CD4-positive, CD25-positive, alpha-beta regulatory T cell (primary cell): ENCODE results near the gene PILRA. TPM values are rescaled to one million over a fixed set of nuclear protein-coding genes. Genes with fewer than 3 reads are reported as not detected.
"Not testable (repeated sequence)": the region's sequence is repeated elsewhere in the genome, so short reads cannot be mapped to it uniquely, and the experiment has no call there.

Experiments
- ATAC-seq, 2 donors: fragments of 150-1000 bp; cut with Tn5 transposase; one replicate each; pipeline ENCODE4 v1.10.0; 2021; ENCODE audit warnings: low read depth in 2 of 2, moderate number of reproducible peaks in 2 of 2, moderate library complexity in 1 of 2
- DNase-seq, 3 donors: peaks; one replicate each; pipeline versions ENCODE4 v3.0.0 to v3.0.0-alpha.2; 2012 to 2022; ENCODE audit warnings: mixed read lengths in 1 of 3
- H3K27ac ChIP-seq: one replicate; pipeline ENCODE4 v1.7.0; 2013; ENCODE audit warnings: mild to moderate bottlenecking, low read length; ENCODE audit not compliant: insufficient read depth, poor library complexity, severe bottlenecking
- H3K27me3 ChIP-seq: one replicate; pipeline ENCODE4 v1.7.0; 2013; ENCODE audit warnings: low read length; ENCODE audit not compliant: control insufficient read depth, insufficient read depth
- H3K36me3 ChIP-seq: one replicate; pipeline ENCODE4 v1.7.0; 2013; ENCODE audit warnings: mild to moderate bottlenecking, low read length, moderate library complexity; ENCODE audit not compliant: control insufficient read depth, insufficient read depth
- H3K4me1 ChIP-seq: 2 replicates; pipeline ENCODE4 v1.7.0; 2013; ENCODE audit warnings: mild to moderate bottlenecking, low read length; ENCODE audit not compliant: insufficient read depth, control insufficient read depth, poor library complexity, severe bottlenecking
- H3K4me3 ChIP-seq: one replicate; pipeline ENCODE4 v1.7.0; 2013; ENCODE audit warnings: low read depth, mild to moderate bottlenecking, low read length, moderate library complexity
- H3K9me3 ChIP-seq, 2 experiments: 1 replicate in 1 of 2; 2 replicates in 1 of 2; pipeline ENCODE4 v1.7.0; 2013; ENCODE audit warnings: low read length in 2 of 2, mild to moderate bottlenecking in 1 of 2, moderate library complexity in 1 of 2; ENCODE audit not compliant: control insufficient read depth in 2 of 2
- H3K27ac Mint-ChIP-seq, 3 donors: one replicate each; pipeline ENCODE4 v1.8.0; 2020 to 2022; ENCODE audit warnings: mild to moderate bottlenecking in 3 of 3, mixed read lengths in 3 of 3, moderate library complexity in 2 of 3
- H3K27me3 Mint-ChIP-seq: one replicate; pipeline ENCODE4 v1.8.0; 2022; ENCODE audit warnings: mild to moderate bottlenecking, mixed read lengths
- H3K36me3 Mint-ChIP-seq: one replicate; pipeline ENCODE4 v1.8.0; 2020; ENCODE audit warnings: mixed read lengths
- H3K4me1 Mint-ChIP-seq, 4 donors: one replicate each; pipeline ENCODE4 v1.8.0; 2020 to 2022; ENCODE audit warnings: mixed read lengths in 4 of 4, mild to moderate bottlenecking in 1 of 4
- H3K4me3 Mint-ChIP-seq, 4 donors: one replicate each; pipeline ENCODE4 v1.8.0; 2020 to 2022; ENCODE audit warnings: mild to moderate bottlenecking in 4 of 4, mixed read lengths in 4 of 4, moderate library complexity in 3 of 4
- H3K9me3 Mint-ChIP-seq, 7 donors: one replicate each; pipeline ENCODE4 v1.8.0; 2020 to 2022; ENCODE audit warnings: mixed read lengths in 7 of 7, mild to moderate bottlenecking in 3 of 7, moderate library complexity in 2 of 7
- polyA plus RNA-seq, 4 donors: library from polyadenylated mRNA; unstranded; fragments of 300-500 nt; fragmentation: Illumina TruSeq; gene quantifications; one replicate each; pipeline ENCODE4 v1.2.3, GENCODE V29; 2021
- total RNA-seq: library from RNA; stranded (reverse); gene quantifications from one replicate; pipeline ENCODE4 v1.2.3, GENCODE V29; 2022

Gene PILRA
- total and polyA plus RNA-seq, 5 donors from 2014 or later: 0.17 to 13.2 (median 0.39) TPM; not detected in 2

- peaks cover 0 to 1% (median 0%) of the 10 kb centered on the region in 7 donors for H3K9me3 Mint-ChIP-seq
- H3K36me3 ChIP-seq: no peaks in the 10 kb centered on the region
Measured at GRCh38 chr7:100372694-100373093, 593 bp upstream of the PILRA start.

GRCh38 chr7:100373870-100374598, 747 bp downstream of the PILRA start:
- H3K27ac Mint-ChIP-seq: peak overlapping the region in 1 of 3 donors; percentile 52
- H3K4me3 ChIP-seq: not testable (repeated sequence)

More at GRCh38 chr7:100372694-100373093, 593 bp upstream of the PILRA start:
- Mint-ChIP-seq H3K4me3 (no peak overlapping the region), H3K27ac (peak overlapping the region in 1 of 3 donors; percentile 20), H3K27me3 (no peaks in the 10 kb centered on the region), H3K4me1 (peaks cover 0 to 4% (median under 1%) of the 10 kb centered on the region in 4 donors), H3K36me3 (no peaks in the 10 kb centered on the region)
- ATAC-seq: no peak
- no peaks in the 10 kb centered on the region for H3K27me3 ChIP-seq
- H3K4me1 ChIP-seq: no peaks in the 10 kb centered on the region
- no peak for DNase-seq
- H3K9me3 ChIP-seq: no peaks in the 10 kb centered on the region
- no peak overlapping the region for H3K4me3 ChIP-seq
- no peak overlapping the region for H3K27ac ChIP-seq

GRCh38 chr7:100374601-100375000, 1.3 kb downstream of the PILRA start:
- Histone ChIP-seq H3K27me3 (no peaks in the 10 kb centered on the region), H3K4me3 (no peak overlapping the region), H3K9me3 (no peaks in the 10 kb centered on the region), H3K27ac (no peak overlapping the region), H3K4me1 (no peaks in the 10 kb centered on the region), H3K36me3 (no peaks in the 10 kb centered on the region)
- no peak for DNase-seq
- Mint-ChIP-seq H3K9me3 (no peaks in the 10 kb centered on the region), H3K27me3 (no peaks in the 10 kb centered on the region), H3K4me1 (peaks cover 0 to 6% (median under 1%) of the 10 kb centered on the region in 4 donors), H3K36me3 (peaks cover 3% of the 10 kb centered on the region), H3K4me3 (no peak overlapping the region), H3K27ac (peak overlapping the region in 2 of 3 donors; percentile 25 to 52)
- ATAC-seq: no peak

More at GRCh38 chr7:100373870-100374598, 747 bp downstream of the PILRA start:
- not testable (repeated sequence) for H3K27me3 ChIP-seq, H3K27me3 Mint-ChIP-seq, H3K36me3 Mint-ChIP-seq, H3K4me3 Mint-ChIP-seq, H3K4me1 Mint-ChIP-seq, H3K9me3 ChIP-seq, DNase-seq, H3K4me1 ChIP-seq, H3K27ac ChIP-seq, ATAC-seq, H3K9me3 Mint-ChIP-seq, H3K36me3 ChIP-seq

GRCh38 chr7:100376066-100376465, 2.8 kb downstream of the PILRA start:
- no peaks in the 10 kb centered on the region for H3K9me3 ChIP-seq
- no peak overlapping the region for H3K27ac ChIP-seq
- Mint-ChIP-seq H3K27ac (no peak overlapping the region), H3K4me1 (peaks cover 0 to 6% (median under 1%) of the 10 kb centered on the region in 4 donors), H3K27me3 (no peaks in the 10 kb centered on the region), H3K9me3 (no peaks in the 10 kb centered on the region), H3K36me3 (peaks cover 3% of the 10 kb centered on the region), H3K4me3 (no peak overlapping the region)
- H3K4me1 ChIP-seq: no peaks in the 10 kb centered on the region
- no peak for DNase-seq
- no peak overlapping the region for H3K4me3 ChIP-seq
- no peaks in the 10 kb centered on the region for H3K36me3 ChIP-seq
- no peaks in the 10 kb centered on the region for H3K27me3 ChIP-seq
- no peak for ATAC-seq

- H3K4me3 Mint-ChIP-seq: no peak overlapping the region
- H3K27me3 Mint-ChIP-seq: peaks cover 3% of the 10 kb centered on the region
- H3K4me1 Mint-ChIP-seq: peaks cover 0 to 11% (median 6%) of the 10 kb centered on the region in 4 donors
- Histone ChIP-seq H3K9me3 (no peaks in the 10 kb centered on the region), H3K4me3 (no peak overlapping the region), H3K27ac (no peak overlapping the region), H3K27me3 (no peaks in the 10 kb centered on the region), H3K4me1 (no peaks in the 10 kb centered on the region), H3K36me3 (no peaks in the 10 kb centered on the region)
- DNase-seq: no peak
- peaks cover 9% of the 10 kb centered on the region for H3K36me3 Mint-ChIP-seq
- ATAC-seq: no peak
- H3K27ac Mint-ChIP-seq: peak overlapping the region in 1 of 3 donors; percentile 38
- peaks cover 0 to 2% (median 0%) of the 10 kb centered on the region in 7 donors for H3K9me3 Mint-ChIP-seq
Measured at GRCh38 chr7:100378114-100378755, 4.9 kb downstream of the PILRA start.

- peak overlapping the region in 1 of 3 donors; percentile 17 for H3K27ac Mint-ChIP-seq
- peaks cover 0 to 2% (median 0%) of the 10 kb centered on the region in 7 donors for H3K9me3 Mint-ChIP-seq
- ATAC-seq (no peak), DNase-seq (no peak)
- peaks cover 0 to 7% (median 6%) of the 10 kb centered on the region in 4 donors for H3K4me1 Mint-ChIP-seq
- H3K36me3 ChIP-seq: no peaks in the 10 kb centered on the region
- no peak overlapping the region for H3K4me3 ChIP-seq
- no peaks in the 10 kb centered on the region for H3K27me3 ChIP-seq
- H3K27me3 Mint-ChIP-seq: peaks cover 9% of the 10 kb centered on the region
- H3K27ac ChIP-seq: no peak overlapping the region
- no peaks in the 10 kb centered on the region for H3K4me1 ChIP-seq
- H3K36me3 Mint-ChIP-seq: peaks cover 10% of the 10 kb centered on the region
- H3K9me3 ChIP-seq: no peaks in the 10 kb centered on the region
- no peak overlapping the region for H3K4me3 Mint-ChIP-seq
Measured at GRCh38 chr7:100380196-100380595, 6.9 kb downstream of the PILRA start.

GRCh38 chr7:100381531-100382233, 8.4 kb downstream of the PILRA start:
- peaks cover 15% of the 10 kb centered on the region for H3K27me3 Mint-ChIP-seq
- not testable (repeated sequence) for H3K27ac Mint-ChIP-seq, ATAC-seq, H3K4me3 ChIP-seq, H3K4me1 Mint-ChIP-seq, H3K27me3 ChIP-seq, H3K9me3 Mint-ChIP-seq, H3K4me3 Mint-ChIP-seq, H3K27ac ChIP-seq, H3K36me3 ChIP-seq, H3K4me1 ChIP-seq, H3K9me3 ChIP-seq, DNase-seq, H3K36me3 Mint-ChIP-seq
